T-helper 2 cell (primary cell): ENCODE measurements around the gene IFT57.
"Not testable (repeated sequence)": the region's sequence is repeated elsewhere in the genome, so short reads cannot be mapped to it uniquely, and the experiment has no call there.

Experiments
- DNase-seq, 5 experiments: peaks; one replicate each; pipeline versions ENCODE4 v3.0.0 to v3.0.0-alpha.2; 2012 to 2022
- total RNA-seq, 2 donors: gene quantifications; one replicate each; lab custom pipeline; 2026; lab: John Stamatoyannopoulos, UW

IFT57 gene
- total RNA-seq = 42.7 to 55.2 reads per million in 2 donors

- peak; percentile 85 to 97 (median 93) for DNase-seq
Measured at GRCh38 chr3:108221911-108222852, at the start of gene IFT57. IFT57 (minus strand) TSS chr3:108222424; CDS start chr3:108222322, 102 bp downstream.

GRCh38 chr3:108271626-108272025 lies 49.4 kb upstream of the IFT57 start:
- DNase-seq = no peak

- DNase-seq = not testable (repeated sequence)
Measured at GRCh38 chr3:108268235-108268634, 46.0 kb upstream of the IFT57 start.

- DNase-seq = not testable (repeated sequence)
Measured at GRCh38 chr3:108264534-108265298, 42.5 kb upstream of the IFT57 start.

- no peak for DNase-seq
Measured at GRCh38 chr3:108255131-108255530, 32.9 kb upstream of the IFT57 start.

GRCh38 chr3:108251844-108252243 lies 29.6 kb upstream of the IFT57 start:
- peak in 1 of 5 experiments; percentile 22 for DNase-seq

- no peak for DNase-seq
Measured at GRCh38 chr3:108251265-108251664, 29.0 kb upstream of the IFT57 start.

- DNase-seq = no peak
Measured at GRCh38 chr3:108250626-108251025, 28.4 kb upstream of the IFT57 start.

- no peak for DNase-seq
Measured at GRCh38 chr3:108243243-108243642, 21.0 kb upstream of the IFT57 start.

GRCh38 chr3:108242776-108243175 lies 20.6 kb upstream of the IFT57 start:
- no peak for DNase-seq

GRCh38 chr3:108241721-108242120 lies 19.5 kb upstream of the IFT57 start:
- DNase-seq = no peak

GRCh38 chr3:108241146-108241545 lies 18.9 kb upstream of the IFT57 start:
- no peak for DNase-seq

GRCh38 chr3:108239082-108239481 lies 16.9 kb upstream of the IFT57 start:
- no peak for DNase-seq

- DNase-seq = no peak
Measured at GRCh38 chr3:108235290-108235689, 13.1 kb upstream of the IFT57 start.

GRCh38 chr3:108234387-108234957 lies 12.2 kb upstream of the IFT57 start:
- no peak for DNase-seq

- DNase-seq = no peak
Measured at GRCh38 chr3:108228286-108228685, 6.1 kb upstream of the IFT57 start.

- no peak for DNase-seq
Measured at GRCh38 chr3:108227131-108227530, 4.9 kb upstream of the IFT57 start.

GRCh38 chr3:108225221-108225620 lies 3.0 kb upstream of the IFT57 start:
- no peak for DNase-seq

- DNase-seq = peak in 1 of 5 experiments; percentile 24
Measured at GRCh38 chr3:108223928-108224327, 1.7 kb upstream of the IFT57 start.

GRCh38 chr3:108222853-108223565 lies 785 bp upstream of the IFT57 start:
- no peak for DNase-seq

GRCh38 chr3:108221393-108221792 lies 831 bp downstream of the IFT57 start:
- no peak for DNase-seq

- DNase-seq = no peak
Measured at GRCh38 chr3:108219336-108219735, 2.9 kb downstream of the IFT57 start.
